ENCODE measurements around the gene SLAIN1. TPM values are rescaled to one million over a fixed set of nuclear protein-coding genes. Genes with fewer than 3 reads are reported as not detected.
A peak's percentile ranks its signal among the peaks of the same experiment; 100 is the strongest.

Gene SLAIN1
- total and polyA plus RNA-seq, 2 of the 8 experiments (the other 6 are each of a cell fraction or from before 2014, with no cell fraction given) = 35.0 to 37.7 TPM

DNA sequence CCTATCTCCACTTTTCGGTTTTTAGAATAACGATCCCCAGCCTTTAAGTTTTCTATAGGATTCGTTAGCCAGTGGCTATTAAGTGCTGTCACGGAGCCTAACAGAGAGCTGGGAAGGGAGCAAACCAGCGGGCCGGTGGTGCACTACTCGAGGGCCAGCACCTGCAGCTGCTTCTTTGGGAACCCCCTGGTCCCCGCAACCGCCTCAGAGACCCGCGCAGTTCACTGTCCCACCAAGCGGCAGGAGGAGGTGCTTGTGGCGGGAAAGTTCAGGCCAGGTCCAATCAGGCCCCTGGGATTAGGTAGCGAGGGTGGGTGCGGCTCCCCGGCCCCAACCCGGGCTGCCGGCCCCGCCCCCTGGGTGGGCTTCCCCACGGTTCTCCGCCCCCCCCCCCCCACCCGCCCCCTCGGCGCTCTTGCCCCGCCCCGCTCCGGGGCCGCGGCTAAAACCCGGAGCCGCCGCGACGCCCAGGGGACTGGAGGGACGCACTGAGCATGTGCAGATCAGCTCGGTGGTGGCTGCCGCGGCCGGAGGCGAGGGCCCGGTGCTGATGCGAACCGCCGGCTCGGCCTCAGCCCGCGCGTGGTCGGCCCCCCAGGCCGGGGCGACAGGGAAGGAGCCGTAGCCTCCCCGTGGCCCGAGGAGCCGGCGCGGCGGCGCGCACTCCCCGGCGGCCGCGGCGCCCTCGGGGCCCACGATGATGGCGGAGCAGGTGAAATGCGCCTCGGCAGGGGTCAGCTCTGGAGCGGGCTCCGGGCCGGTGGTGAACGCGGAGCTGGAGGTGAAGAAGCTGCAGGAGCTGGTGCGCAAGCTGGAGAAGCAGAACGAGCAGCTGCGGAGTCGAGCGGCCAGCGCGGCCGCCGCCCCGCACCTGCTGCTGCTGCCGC lies at the start of gene SLAIN1 (continued):
- TF ChIP-seq EGR1 (IDR thresholded peaks at IDR 0.05; ENCODE audit: borderline replicate concordance, low read depth, low read length) (no peak), RAD21 (IDR thresholded peaks at IDR 0.05 in 1 of 2, conservative IDR thresholded peaks at IDR 0.05 in 1 of 2; ENCODE audit: low read depth in 2 of 2, low read length in 2 of 2) (no peak), BACH1 (IDR thresholded peaks at IDR 0.05; ENCODE audit: low read length) (no peak), SP1 (IDR thresholded peaks at IDR 0.05; ENCODE audit: low read depth, low read length) (peak; percentile 49; the same call in 1 of the 2 replicates), SP4 (IDR thresholded peaks at IDR 0.05; ENCODE audit: low read length) (no peak; the same call in 1 of the 2 replicates), RBBP5 (IDR thresholded peaks at IDR 0.05; ENCODE audit: borderline replicate concordance, low read depth, low read length) (peak; percentile 96), YY1 (IDR thresholded peaks at IDR 0.05; ENCODE audit: low read depth, low read length) (no peak), MAFK (IDR thresholded peaks at IDR 0.05; ENCODE audit: low read depth, low read length) (no peak), EZH2 (IDR thresholded peaks at IDR 0.05; ENCODE audit: low read depth, low read length, severe bottlenecking) (no peak), HDAC2 (IDR thresholded peaks at IDR 0.05; ENCODE audit: borderline replicate concordance in 1 of 2, low read depth in 2 of 2, low read length in 2 of 2) (0 out of 4 replicates have a peak, but pooled peaks of 1 of the 2 experiments have one; percentile 5), SRF (IDR thresholded peaks at IDR 0.05; ENCODE audit: low read depth, low read length) (no peak), PHF8 (conservative IDR thresholded peaks at IDR 0.05; ENCODE audit: low read depth, low read length) (peak; percentile 60), KDM4A (IDR thresholded peaks at IDR 0.05; ENCODE audit: low read depth, low read length, severe bottlenecking) (peak; percentile 98), FOSL1 (IDR thresholded peaks at IDR 0.05; ENCODE audit: insufficient read depth, low read depth, low read length) (no peak)
- TF ChIP-seq, protein P1, sequence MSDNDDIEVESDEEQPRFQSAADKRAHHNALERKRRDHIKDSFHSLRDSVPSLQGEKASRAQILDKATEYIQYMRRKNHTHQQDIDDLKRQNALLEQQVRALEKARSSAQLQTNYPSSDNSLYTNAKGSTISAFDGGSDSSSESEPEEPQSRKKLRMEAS (IDR thresholded peaks at IDR 0.05) = peak; percentile 90
- TF ChIP-seq, protein P2, sequence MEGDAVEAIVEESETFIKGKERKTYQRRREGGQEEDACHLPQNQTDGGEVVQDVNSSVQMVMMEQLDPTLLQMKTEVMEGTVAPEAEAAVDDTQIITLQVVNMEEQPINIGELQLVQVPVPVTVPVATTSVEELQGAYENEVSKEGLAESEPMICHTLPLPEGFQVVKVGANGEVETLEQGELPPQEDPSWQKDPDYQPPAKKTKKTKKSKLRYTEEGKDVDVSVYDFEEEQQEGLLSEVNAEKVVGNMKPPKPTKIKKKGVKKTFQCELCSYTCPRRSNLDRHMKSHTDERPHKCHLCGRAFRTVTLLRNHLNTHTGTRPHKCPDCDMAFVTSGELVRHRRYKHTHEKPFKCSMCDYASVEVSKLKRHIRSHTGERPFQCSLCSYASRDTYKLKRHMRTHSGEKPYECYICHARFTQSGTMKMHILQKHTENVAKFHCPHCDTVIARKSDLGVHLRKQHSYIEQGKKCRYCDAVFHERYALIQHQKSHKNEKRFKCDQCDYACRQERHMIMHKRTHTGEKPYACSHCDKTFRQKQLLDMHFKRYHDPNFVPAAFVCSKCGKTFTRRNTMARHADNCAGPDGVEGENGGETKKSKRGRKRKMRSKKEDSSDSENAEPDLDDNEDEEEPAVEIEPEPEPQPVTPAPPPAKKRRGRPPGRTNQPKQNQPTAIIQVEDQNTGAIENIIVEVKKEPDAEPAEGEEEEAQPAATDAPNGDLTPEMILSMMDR (IDR thresholded peaks at IDR 0.05; ENCODE audit: control extremely low read depth in 1 of 3, insufficient read depth in 1 of 3, low read depth in 1 of 3, low read length in 3 of 3) = no peak

Data from H1 (cell line).